Prostate gland (tissue), 2 donors: ENCODE results near the gene SIM2. TPM values are rescaled to one million over a fixed set of nuclear protein-coding genes. Genes with fewer than 3 reads are reported as not detected.

Source experiments
- DNase-seq: peaks from one replicate; pipeline ENCODE4 v3.0.0-alpha.2; 2019; ENCODE audit warnings: low spot score
- H3K27ac ChIP-seq, 2 donors: fragments of 200-600 bp; sonication (generic); 2 replicates each; pipeline ENCODE4 v1.5.1; 2017 to 2019
- H3K27me3 ChIP-seq: fragments of 200-600 bp; sonication (generic); replicated peaks from 2 replicates; pipeline ENCODE4 v1.5.1; 2019; ENCODE audit not compliant: insufficient read depth
- H3K36me3 ChIP-seq, 2 donors: fragments of 200-600 bp; sonication (generic); 1 replicate in 1 of 2; 2 replicates in 1 of 2; pipeline versions ENCODE4 v1.5.1 to v1.8.1; 2017 to 2019
- H3K4me1 ChIP-seq: fragments of 200-600 bp; sonication (generic); replicated peaks from 2 replicates; pipeline ENCODE4 v1.5.1; 2019
- H3K4me3 ChIP-seq, 2 donors: fragments of 200-600 bp; sonication (generic); 2 replicates each; pipeline ENCODE4 v1.5.1; 2017 to 2019
- H3K9me3 ChIP-seq: fragments of 200-600 bp; sonication (generic); 2 replicates; pipeline ENCODE4 v1.5.1; 2017
- POLR2A ChIP-seq: fragments of 450-650 bp; IDR thresholded peaks from one replicate; pipeline ENCODE4 v1.6.1; 2016; ENCODE audit warnings: antibody characterized with exemption, mild to moderate bottlenecking
- POLR2AphosphoS5 ChIP-seq: sonication (generic); formaldehyde crosslinking; IDR thresholded peaks from one replicate; pipeline ENCODE4 v1.6.1; 2017; ENCODE audit warnings: antibody characterized with exemption
- WGBS: methylation state at CpG from one replicate; pipeline ENCODE4 v1.1.5; 2018; 5-methylcytosine and 5-hydroxymethylcytosine counted together
- intact Hi-C: fragments of 100-400 bp; cut with DNase I; formaldehyde crosslinking; loops from one replicate; pipeline ENCODE4 v1.14.2; 2022
- total RNA-seq, 2 donors: library from RNA; depleted of rRNA; stranded (reverse); fragments of >200 nt; gene quantifications; one replicate each; pipeline ENCODE4 v1.1.0, GENCODE V29; 2016
- TF ChIP-seq, protein P1 (sequence below), 4 experiments: fragments of 200-600 bp in 2 of 4; fragments of 450-650 bp in 2 of 4; sonication (generic) in 2 of 4; IDR thresholded peaks; 1 replicate in 3 of 4; 2 replicates in 1 of 4; pipeline ENCODE4 v1.5.1; 2016 to 2019; ENCODE audit warnings: antibody characterized with exemption in 4 of 4, mild to moderate bottlenecking in 2 of 4, moderate library complexity in 2 of 4

SIM2 gene
- total RNA-seq, 2 donors from 2014 or later = 1.0 to 16.3 TPM

DNA sequence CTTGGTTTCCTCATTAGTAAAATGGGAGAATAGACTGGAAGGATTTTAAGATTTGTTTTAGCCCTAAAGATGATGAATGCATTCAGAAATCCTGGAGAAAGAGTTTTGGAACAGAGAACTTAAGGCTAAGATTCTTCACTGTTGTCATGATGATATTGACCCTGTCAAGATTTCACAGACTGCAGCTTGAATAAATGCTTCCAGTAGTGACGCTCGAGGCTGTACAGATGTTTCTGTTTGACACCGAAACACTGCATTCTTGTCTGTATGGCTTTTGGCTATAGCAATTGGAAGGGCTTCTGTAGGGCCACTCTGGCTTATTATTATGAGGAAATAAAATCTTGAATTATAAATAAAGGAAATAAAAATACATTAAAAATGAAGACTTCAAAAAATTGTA, 25.7 kb downstream of the SIM2 start:
- no peak for DNase-seq
- no peak overlapping the region for H3K4me3 ChIP-seq
- H3K36me3 ChIP-seq = no peaks in the 10 kb centered on the region
- H3K4me1 ChIP-seq = no peaks in the 10 kb centered on the region
- WGBS = 68% methylated on average over 3 of the region's 3 CpGs
- no peak for TF ChIP-seq POLR2AphosphoS5
- no peak for TF ChIP-seq POLR2A
- TF ChIP-seq, protein P1, sequence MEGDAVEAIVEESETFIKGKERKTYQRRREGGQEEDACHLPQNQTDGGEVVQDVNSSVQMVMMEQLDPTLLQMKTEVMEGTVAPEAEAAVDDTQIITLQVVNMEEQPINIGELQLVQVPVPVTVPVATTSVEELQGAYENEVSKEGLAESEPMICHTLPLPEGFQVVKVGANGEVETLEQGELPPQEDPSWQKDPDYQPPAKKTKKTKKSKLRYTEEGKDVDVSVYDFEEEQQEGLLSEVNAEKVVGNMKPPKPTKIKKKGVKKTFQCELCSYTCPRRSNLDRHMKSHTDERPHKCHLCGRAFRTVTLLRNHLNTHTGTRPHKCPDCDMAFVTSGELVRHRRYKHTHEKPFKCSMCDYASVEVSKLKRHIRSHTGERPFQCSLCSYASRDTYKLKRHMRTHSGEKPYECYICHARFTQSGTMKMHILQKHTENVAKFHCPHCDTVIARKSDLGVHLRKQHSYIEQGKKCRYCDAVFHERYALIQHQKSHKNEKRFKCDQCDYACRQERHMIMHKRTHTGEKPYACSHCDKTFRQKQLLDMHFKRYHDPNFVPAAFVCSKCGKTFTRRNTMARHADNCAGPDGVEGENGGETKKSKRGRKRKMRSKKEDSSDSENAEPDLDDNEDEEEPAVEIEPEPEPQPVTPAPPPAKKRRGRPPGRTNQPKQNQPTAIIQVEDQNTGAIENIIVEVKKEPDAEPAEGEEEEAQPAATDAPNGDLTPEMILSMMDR (IDR thresholded peaks at IDR 0.05) = no peak
- no peaks in the 10 kb centered on the region for H3K27me3 ChIP-seq
- H3K27ac ChIP-seq = no peak overlapping the region
- intact Hi-C loops = no loop called here
- no peaks in the 10 kb centered on the region for H3K9me3 ChIP-seq

DNA sequence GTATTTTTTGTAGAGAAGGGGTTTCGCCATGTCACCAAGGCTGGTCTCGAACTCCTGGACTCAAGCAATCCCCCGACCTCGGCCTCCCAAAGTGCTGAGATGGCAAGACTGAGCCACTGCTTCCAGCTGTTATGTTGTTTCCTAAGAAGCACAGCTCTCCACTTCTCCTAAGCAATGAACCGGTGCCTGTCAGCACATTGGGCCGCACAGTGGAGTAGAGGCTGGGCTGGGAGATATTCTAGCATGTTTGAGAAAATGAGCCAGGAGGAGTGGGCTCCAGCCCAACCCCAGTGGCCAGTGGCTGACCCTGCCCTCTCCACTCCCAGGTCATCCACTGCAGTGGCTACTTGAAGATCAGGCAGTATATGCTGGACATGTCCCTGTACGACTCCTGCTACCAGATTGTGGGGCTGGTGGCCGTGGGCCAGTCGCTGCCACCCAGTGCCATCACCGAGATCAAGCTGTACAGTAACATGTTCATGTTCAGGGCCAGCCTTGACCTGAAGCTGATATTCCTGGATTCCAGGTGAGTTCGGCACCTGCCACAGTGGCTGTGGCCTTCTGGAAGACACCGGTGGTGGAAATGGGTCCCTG, 27.0 kb downstream of the SIM2 start:
- H3K9me3 ChIP-seq = no peaks in the 10 kb centered on the region
- H3K27ac ChIP-seq = no peak overlapping the region
- peaks cover 3% of the 10 kb centered on the region for H3K4me1 ChIP-seq
- H3K4me3 ChIP-seq = no peak overlapping the region
- WGBS = 96% methylated on average over 12 of the region's 12 CpGs
- H3K36me3 ChIP-seq = no peaks in the 10 kb centered on the region
- intact Hi-C loops = no loop called here
- no peaks in the 10 kb centered on the region for H3K27me3 ChIP-seq
- TF ChIP-seq, protein P1 (IDR thresholded peaks at IDR 0.05) = no peak
- no peak for DNase-seq

DNA sequence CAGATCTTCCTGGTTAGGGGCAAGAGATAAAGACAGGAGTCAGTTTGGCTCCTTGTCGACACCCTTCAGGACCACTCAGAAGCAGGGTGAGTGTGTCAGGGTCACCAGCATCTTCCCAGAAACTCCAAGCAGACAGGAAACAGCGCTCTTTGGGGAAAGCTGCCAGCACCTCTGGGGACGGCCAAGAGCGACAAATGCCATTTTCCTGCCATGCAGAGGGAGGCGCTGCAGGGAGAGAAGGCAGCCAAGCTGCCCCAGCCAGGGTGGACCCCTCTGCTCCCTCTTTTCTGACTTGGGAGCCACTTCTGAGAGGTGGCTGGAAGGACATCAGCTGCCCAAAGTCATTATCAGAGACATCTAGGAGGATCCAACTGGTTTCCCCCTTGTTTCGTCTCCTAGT, 29.0 kb downstream of the SIM2 start:
- no peak for DNase-seq

DNA sequence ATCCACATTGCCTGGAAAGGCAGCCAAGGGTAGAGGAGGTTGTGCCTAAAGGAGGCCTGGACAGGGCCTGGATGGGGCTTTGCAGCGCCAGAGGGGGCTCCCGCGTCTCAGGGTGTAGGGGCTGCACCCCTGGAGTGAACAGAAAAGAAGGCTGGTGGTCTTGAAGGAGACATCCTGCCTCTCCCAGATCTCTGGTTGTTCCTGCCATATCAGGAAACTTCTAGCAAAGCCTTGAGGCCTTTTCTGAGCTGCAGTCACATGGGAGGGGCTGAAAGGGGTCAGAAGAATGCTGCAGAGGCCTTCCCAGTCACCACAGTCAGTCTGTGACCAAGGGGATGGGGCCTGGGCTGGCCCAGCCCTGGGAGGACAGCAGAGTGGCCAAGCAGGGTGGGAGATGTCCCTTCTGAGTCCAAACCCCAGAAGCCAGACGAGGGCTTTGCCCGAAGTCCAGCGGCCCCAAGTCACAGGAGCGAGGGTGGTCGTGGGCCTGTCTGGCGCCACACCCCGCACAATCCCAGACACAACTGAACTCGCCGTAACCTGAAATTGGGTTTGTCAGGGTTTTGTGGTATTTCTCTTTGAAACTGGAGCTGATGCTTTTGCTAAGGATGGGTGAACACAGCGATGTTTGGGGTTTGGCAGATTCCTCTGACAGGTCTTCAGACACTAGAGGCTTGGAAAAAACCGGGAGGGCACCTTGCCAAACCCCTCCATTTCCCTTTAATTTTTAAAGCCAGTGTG, 29.6 kb downstream of the SIM2 start:
- WGBS = 80% methylated on average over 14 of the region's 14 CpGs
- Histone ChIP-seq H3K9me3 (no peaks in the 10 kb centered on the region), H3K36me3 (no peaks in the 10 kb centered on the region), H3K27me3 (no peaks in the 10 kb centered on the region), H3K4me1 (peaks cover 3% of the 10 kb centered on the region), H3K4me3 (no peak overlapping the region), H3K27ac (no peak overlapping the region)
- intact Hi-C loops = no loop called here
- TF ChIP-seq POLR2AphosphoS5 = no peak
- TF ChIP-seq, protein P1 (IDR thresholded peaks at IDR 0.05) = no peak
- no peak for TF ChIP-seq POLR2A
- no peak for DNase-seq

More for the DNA sequence above, 29.0 kb downstream of the SIM2 start:
- Histone ChIP-seq H3K4me3 (no peak overlapping the region), H3K36me3 (no peaks in the 10 kb centered on the region), H3K27ac (no peak overlapping the region), H3K27me3 (no peaks in the 10 kb centered on the region), H3K9me3 (no peaks in the 10 kb centered on the region), H3K4me1 (peaks cover 3% of the 10 kb centered on the region)
- WGBS = 88% methylated on average over 6 of the region's 6 CpGs
- TF ChIP-seq POLR2A = no peak
- TF ChIP-seq, protein P1 (IDR thresholded peaks at IDR 0.05) = no peak
- no peak for TF ChIP-seq POLR2AphosphoS5
- intact Hi-C loops = no loop called here
